Thoracic aorta (tissue), 2 donors: Measurements from ENCODE around the gene BDP1. TPM values are rescaled to one million over a fixed set of nuclear protein-coding genes. Genes with fewer than 3 reads are reported as not detected.
A peak's percentile ranks its signal among the peaks of the same experiment; 100 is the strongest.
"Not testable (repeated sequence)": the region's sequence is repeated elsewhere in the genome, so short reads cannot be mapped to it uniquely, and the experiment has no call there.

Experiments used
- ATAC-seq: fragments of 150-250 bp; one replicate; pipeline ENCODE4 v1.8.0; 2017; ENCODE audit warnings: low read depth; ENCODE audit not compliant: insufficient number of reproducible peaks, low FRiP score
- DNase-seq: peaks from one replicate; pipeline ENCODE4 v3.0.0-alpha.2; 2020; ENCODE audit warnings: low spot score
- H3K27ac ChIP-seq, 2 donors: fragments of 200-600 bp; sonication (generic); 1 replicate in 1 of 2; 2 replicates in 1 of 2; pipeline ENCODE4 v1.5.1; 2016; ENCODE audit warnings: mild to moderate bottlenecking in 2 of 2, moderate library complexity in 2 of 2
- H3K27me3 ChIP-seq: fragments of 200-600 bp; sonication (generic); replicated peaks from 2 replicates; pipeline ENCODE4 v1.6.0; 2016; ENCODE audit warnings: mild to moderate bottlenecking; ENCODE audit not compliant: insufficient read depth
- H3K36me3 ChIP-seq: fragments of 200-600 bp; sonication (generic); one replicate; pipeline ENCODE4 v1.5.1; 2016
- H3K4me1 ChIP-seq, 2 donors: fragments of 200-600 bp; sonication (generic); 1 replicate in 1 of 2; 2 replicates in 1 of 2; pipeline versions ENCODE4 v1.5.1 to v1.6.0; 2016; ENCODE audit warnings: low read depth in 2 of 2, mild to moderate bottlenecking in 1 of 2; ENCODE audit not compliant: control insufficient read depth in 1 of 2
- H3K4me3 ChIP-seq: fragments of 200-600 bp; sonication (generic); 2 replicates; pipeline ENCODE4 v1.5.1; 2016; ENCODE audit warnings: mild to moderate bottlenecking
- H3K9me3 ChIP-seq: fragments of 200-600 bp; sonication (generic); 2 replicates; pipeline ENCODE4 v1.5.1; 2016
- total RNA-seq, 2 donors: library from RNA; depleted of rRNA; stranded (reverse); fragments of >200 nt; gene quantifications; one replicate each; pipeline versions ENCODE4 v1.1.0 to v1.2.3, GENCODE V29; 2016
- TF ChIP-seq, protein P1 (sequence below): fragments of 200-600 bp; sonication (generic); IDR thresholded peaks from one replicate; pipeline ENCODE4 v1.5.1; 2019; ENCODE audit warnings: antibody characterized with exemption

BDP1 gene
- total RNA-seq, 2 donors from 2014 or later: 29.2 to 47.8 TPM

GRCh38 chr5:71503536-71503935 is 48.1 kb downstream of the BDP1 start:
- no peaks in the 10 kb centered on the region for H3K27me3 ChIP-seq
- H3K4me3 ChIP-seq: no peak overlapping the region
- H3K9me3 ChIP-seq: no peaks in the 10 kb centered on the region
- TF ChIP-seq, protein P1, sequence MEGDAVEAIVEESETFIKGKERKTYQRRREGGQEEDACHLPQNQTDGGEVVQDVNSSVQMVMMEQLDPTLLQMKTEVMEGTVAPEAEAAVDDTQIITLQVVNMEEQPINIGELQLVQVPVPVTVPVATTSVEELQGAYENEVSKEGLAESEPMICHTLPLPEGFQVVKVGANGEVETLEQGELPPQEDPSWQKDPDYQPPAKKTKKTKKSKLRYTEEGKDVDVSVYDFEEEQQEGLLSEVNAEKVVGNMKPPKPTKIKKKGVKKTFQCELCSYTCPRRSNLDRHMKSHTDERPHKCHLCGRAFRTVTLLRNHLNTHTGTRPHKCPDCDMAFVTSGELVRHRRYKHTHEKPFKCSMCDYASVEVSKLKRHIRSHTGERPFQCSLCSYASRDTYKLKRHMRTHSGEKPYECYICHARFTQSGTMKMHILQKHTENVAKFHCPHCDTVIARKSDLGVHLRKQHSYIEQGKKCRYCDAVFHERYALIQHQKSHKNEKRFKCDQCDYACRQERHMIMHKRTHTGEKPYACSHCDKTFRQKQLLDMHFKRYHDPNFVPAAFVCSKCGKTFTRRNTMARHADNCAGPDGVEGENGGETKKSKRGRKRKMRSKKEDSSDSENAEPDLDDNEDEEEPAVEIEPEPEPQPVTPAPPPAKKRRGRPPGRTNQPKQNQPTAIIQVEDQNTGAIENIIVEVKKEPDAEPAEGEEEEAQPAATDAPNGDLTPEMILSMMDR: no peak
- ATAC-seq (no peak), DNase-seq (no peak)
- H3K36me3 ChIP-seq: peaks cover 52% of the 10 kb centered on the region
- no peaks in the 10 kb centered on the region for H3K4me1 ChIP-seq
- no peak overlapping the region for H3K27ac ChIP-seq

DNA sequence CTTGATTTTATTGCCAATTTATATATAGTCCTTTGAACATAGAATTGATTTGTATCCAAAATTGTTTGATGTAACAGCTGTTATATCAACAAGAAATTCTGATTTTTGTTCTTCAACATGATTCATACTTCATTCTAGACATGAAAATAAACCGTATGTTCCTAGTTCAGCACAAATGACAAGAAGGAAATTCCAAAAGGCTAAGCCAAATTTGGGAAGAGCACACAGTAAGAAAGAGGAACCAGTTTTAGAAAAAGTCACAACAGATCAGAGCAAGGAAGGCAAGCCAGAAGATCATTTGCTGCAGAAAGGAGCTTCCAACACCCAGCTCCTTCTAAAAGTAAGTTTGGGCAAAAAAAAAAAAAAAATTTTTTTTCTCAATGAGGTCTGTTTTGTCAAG is 66.7 kb downstream of the BDP1 start:
- Histone ChIP-seq H3K4me3 (no peak overlapping the region), H3K27ac (no peak overlapping the region), H3K27me3 (no peaks in the 10 kb centered on the region), H3K36me3 (peaks cover 34% of the 10 kb centered on the region), H3K4me1 (no peaks in the 10 kb centered on the region), H3K9me3 (no peaks in the 10 kb centered on the region)
- DNase-seq: no peak
- no peak for ATAC-seq
- TF ChIP-seq, protein P1: no peak

DNA sequence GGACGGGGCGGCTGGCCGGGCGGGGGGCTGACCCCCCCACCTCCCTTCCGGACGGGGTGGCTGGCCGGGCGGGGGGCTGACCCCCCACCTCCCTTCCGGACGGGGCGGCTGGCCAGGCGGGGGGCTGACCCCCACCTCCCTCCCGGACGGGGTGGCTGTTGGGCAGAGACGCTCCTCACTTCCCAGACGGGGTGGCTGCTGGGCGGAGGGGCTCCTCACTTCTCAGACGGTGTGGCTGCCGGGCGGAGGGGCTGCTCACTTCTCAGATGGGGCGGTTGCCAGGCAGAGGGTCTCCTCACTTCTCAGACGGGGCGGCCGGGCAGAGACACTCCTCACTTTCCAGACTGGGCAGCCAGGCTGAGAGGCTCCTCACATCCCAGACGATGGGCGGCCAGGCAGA is 70.2 kb downstream of the BDP1 start:
- H3K9me3 ChIP-seq, H3K4me3 ChIP-seq, ATAC-seq, H3K27me3 ChIP-seq, DNase-seq, H3K27ac ChIP-seq, H3K4me1 ChIP-seq: not testable (repeated sequence)
- H3K36me3 ChIP-seq: peaks cover 19% of the 10 kb centered on the region

GRCh38 chr5:71528206-71528605 is 72.8 kb downstream of the BDP1 start:
- H3K36me3 ChIP-seq: peaks cover 11% of the 10 kb centered on the region
- DNase-seq (no peak), ATAC-seq (no peak)
- H3K27me3 ChIP-seq: no peaks in the 10 kb centered on the region
- H3K27ac ChIP-seq: no peak overlapping the region
- H3K9me3 ChIP-seq: no peaks in the 10 kb centered on the region
- H3K4me3 ChIP-seq: no peak overlapping the region
- TF ChIP-seq, protein P1: no peak
- peaks cover 0 to 4% of the 10 kb centered on the region in 2 donors for H3K4me1 ChIP-seq

GRCh38 chr5:71529682-71530081 is 74.2 kb downstream of the BDP1 start:
- Histone ChIP-seq H3K27me3 (no peaks in the 10 kb centered on the region), H3K36me3 (no peaks in the 10 kb centered on the region), H3K9me3 (no peaks in the 10 kb centered on the region), H3K4me1 (peaks cover 0 to 9% of the 10 kb centered on the region in 2 donors), H3K4me3 (no peak overlapping the region), H3K27ac (no peak overlapping the region)
- TF ChIP-seq, protein P1: no peak
- DNase-seq (no peak), ATAC-seq (no peak)

DNA sequence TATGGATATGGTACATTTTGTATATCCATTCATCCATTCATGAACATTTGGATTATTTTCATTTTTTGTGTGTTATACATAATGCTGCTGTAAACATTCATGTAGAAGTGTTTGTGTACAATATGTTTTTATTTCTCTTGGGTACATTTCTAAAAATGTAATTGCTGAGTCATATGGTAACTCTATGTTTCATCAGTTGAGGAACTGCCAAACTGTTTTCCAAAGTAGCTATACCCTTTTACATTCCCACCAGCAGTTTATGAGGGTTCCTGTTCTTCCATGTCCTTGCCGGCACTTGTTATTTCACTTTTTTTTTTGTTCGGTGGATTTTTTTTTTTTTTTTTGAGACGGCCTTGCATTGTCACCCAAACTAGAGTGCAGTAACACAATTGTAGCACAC is 77.7 kb downstream of the BDP1 start:
- ATAC-seq (no peak), DNase-seq (no peak)
- no peaks in the 10 kb centered on the region for H3K36me3 ChIP-seq
- H3K4me1 ChIP-seq: peaks cover 0 to 9% of the 10 kb centered on the region in 2 donors
- H3K4me3 ChIP-seq: no peak overlapping the region
- H3K27me3 ChIP-seq: no peaks in the 10 kb centered on the region
- H3K27ac ChIP-seq: peak overlapping the region; percentile 15 to 31
- TF ChIP-seq, protein P1: no peak
- no peaks in the 10 kb centered on the region for H3K9me3 ChIP-seq
